GM18526 (cell line): ENCODE results near the gene LRRC23.

ENCODE experiments used
- POLR2A ChIP-seq: IDR thresholded peaks from 3 replicates; pipeline ENCODE4 v1.6.1; 2011; ENCODE audit not compliant: insufficient read length; ENCODE audit errors: extremely low read depth

The LRRC23 gene

GRCh38 chr12:6956021-6956727 lies 51.6 kb downstream of the LRRC23 start:
- no peak for TF ChIP-seq POLR2A

DNA sequence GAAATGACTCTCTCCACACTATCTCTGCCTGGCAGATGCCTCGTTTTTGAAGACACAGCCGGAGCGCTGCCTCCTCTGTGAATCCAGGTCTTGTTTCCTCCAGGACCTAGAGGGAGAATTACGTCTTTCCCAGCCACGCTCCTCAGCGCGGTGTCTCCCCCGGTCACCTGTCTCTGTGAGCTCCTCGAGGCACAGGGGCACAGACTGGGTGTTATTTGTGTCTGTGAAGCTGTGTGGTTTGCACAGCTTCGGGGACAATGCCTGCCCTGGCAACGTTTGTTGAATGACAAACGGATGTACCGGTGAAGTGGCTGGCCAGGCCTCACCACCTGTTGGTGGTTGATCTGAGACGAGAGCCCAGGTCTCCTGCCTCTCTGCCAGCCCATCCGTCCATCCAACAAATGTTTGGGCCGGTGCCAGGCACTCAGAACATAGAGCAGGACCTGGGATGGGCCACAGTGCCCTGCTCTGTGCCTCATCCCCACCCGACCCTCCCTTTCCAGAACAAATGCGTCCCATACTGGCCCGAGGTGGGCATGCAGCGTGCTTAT lies 52.6 kb downstream of the LRRC23 start:
- TF ChIP-seq POLR2A: peak; percentile 22

DNA sequence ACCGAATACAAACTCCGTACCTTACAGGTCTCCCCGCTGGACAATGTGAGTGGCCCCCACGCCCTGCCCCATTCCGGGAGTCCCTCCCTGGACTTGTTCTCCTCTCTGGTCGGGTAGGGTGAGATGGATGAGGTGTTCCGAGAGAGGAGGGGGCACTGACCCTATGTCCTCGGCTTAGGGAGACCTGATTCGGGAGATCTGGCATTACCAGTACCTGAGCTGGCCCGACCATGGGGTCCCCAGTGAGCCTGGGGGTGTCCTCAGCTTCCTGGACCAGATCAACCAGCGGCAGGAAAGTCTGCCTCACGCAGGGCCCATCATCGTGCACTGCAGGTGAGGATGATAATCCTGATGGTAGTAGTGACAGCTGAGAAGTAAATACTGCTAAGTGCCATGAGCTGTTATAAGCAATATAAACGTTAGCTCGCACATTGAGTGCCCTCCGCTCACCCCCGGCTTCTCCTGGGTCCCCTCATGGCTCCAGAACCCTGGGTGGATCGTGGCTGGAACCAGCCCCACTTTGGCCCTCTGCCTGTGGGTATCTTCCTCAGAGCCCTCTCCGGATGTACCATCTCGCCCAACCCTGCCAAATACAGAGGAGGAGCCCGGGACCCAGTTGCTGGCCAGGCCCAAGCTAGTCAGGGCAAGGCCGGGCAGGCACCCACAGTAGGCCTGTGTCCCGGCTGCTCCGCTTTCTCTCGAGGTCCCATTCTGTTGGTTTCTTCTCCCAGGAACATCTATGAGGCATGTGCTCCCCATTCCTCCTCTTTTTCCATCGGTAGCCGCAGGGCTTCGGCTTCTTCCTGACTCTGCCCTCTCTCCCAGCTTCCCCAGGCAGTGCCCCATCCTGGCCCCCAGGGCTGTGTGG lies 53.4 kb downstream of the LRRC23 start:
- TF ChIP-seq POLR2A: no peak

GRCh38 chr12:6958609-6959057 lies 54.0 kb downstream of the LRRC23 start:
- TF ChIP-seq POLR2A: no peak

GRCh38 chr12:6959058-6959804 lies 54.6 kb downstream of the LRRC23 start:
- TF ChIP-seq POLR2A: peak; percentile 79

GRCh38 chr12:6959805-6960592 lies 55.4 kb downstream of the LRRC23 start:
- no peak for TF ChIP-seq POLR2A

- no peak for TF ChIP-seq POLR2A
Observed at GRCh38 chr12:6960593-6961277, 56.1 kb downstream of the LRRC23 start.

DNA sequence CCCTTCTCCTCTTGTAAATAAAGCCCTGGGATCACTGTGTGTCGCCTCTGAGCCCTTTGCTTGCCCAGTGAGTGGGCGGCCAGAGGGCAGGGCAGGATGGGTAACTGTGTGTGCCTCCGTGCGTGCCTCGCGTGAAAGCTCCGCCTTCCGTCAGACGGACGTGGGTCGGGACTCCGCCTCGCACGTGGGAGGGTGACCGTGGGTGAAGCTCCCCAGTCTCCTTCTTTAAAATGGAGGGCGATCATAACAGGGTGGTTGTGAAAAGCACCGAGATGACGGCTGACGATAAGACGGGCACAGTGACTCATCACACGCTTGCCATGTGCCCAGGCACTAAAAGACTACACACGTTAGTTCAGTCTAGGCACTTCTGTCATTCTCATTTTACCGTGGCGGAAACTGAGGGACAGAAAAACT lies 56.7 kb downstream of the LRRC23 start:
- peak; percentile 23 for TF ChIP-seq POLR2A

GRCh38 chr12:6961695-6962284 lies 57.2 kb downstream of the LRRC23 start:
- TF ChIP-seq POLR2A: no peak

- TF ChIP-seq POLR2A: peak; percentile 16
Observed at GRCh38 chr12:6962285-6963015, 57.8 kb downstream of the LRRC23 start.

GRCh38 chr12:6963016-6963731 lies 58.6 kb downstream of the LRRC23 start:
- TF ChIP-seq POLR2A: no peak
